ENCODE measurements around the gene CD46.

DNA sequence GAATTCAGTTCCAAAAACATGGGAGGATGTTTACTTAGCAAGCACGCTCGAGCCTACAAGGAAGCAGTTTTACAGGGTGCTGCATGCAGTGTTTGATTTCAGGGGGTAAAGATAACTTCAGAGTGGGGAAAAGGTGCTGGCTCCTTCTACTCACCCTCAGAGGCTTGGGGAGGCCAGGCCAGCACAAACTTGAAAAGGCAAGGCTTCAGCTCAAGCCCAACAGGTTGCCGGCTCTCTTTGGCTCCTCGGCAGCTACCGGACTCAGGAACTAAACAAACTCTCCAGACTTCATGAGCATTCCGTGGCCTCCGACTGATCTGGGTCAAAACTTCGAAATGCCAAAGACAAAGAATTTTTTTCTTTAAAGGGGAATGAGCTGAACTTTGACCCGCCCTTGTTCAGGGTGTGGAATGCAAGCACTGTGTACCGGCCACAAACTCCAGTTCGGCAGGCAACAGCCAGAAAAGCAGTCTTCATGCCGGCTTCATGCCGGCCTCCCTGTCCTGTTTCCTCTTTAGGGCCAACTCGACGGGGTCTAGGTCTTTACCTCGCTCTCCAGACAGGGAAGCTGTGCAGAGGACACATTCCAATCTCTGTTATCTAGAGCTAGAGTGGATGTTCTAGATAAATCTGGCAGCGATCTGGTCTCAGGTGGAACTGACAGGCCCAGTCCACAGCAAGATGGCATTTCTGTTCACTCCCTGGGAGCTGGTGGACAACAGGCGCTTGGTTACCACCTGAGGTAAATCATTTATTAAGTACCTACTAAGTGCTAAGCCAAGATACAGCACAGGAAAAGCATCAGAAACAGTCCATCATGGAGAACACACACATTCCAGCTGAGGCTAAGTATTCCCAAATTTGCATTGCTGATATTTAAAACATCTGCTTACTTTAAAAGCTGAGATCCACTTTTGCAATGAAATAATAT, 75.0 kb downstream of the CD46 start:
- TF ChIP-seq, protein P1, sequence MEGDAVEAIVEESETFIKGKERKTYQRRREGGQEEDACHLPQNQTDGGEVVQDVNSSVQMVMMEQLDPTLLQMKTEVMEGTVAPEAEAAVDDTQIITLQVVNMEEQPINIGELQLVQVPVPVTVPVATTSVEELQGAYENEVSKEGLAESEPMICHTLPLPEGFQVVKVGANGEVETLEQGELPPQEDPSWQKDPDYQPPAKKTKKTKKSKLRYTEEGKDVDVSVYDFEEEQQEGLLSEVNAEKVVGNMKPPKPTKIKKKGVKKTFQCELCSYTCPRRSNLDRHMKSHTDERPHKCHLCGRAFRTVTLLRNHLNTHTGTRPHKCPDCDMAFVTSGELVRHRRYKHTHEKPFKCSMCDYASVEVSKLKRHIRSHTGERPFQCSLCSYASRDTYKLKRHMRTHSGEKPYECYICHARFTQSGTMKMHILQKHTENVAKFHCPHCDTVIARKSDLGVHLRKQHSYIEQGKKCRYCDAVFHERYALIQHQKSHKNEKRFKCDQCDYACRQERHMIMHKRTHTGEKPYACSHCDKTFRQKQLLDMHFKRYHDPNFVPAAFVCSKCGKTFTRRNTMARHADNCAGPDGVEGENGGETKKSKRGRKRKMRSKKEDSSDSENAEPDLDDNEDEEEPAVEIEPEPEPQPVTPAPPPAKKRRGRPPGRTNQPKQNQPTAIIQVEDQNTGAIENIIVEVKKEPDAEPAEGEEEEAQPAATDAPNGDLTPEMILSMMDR (conservative IDR thresholded peaks at IDR 0.05): no peak
- TF ChIP-seq EZH2 (IDR thresholded peaks at IDR 0.05; ENCODE audit: low read depth): no peak
